Spleen (tissue), 11 donors: ENCODE results near the gene TSG101. TPM values are rescaled to one million over a fixed set of nuclear protein-coding genes. Genes with fewer than 3 reads are reported as not detected.
A peak's percentile ranks its signal among the peaks of the same experiment; 100 is the strongest.

Experiments used
- DNase-seq: peaks from one replicate; pipeline ENCODE4 v3.0.0-alpha.2; 2020
- H3K27ac ChIP-seq, 8 donors: fragments of 200-600 bp; sonication (generic) in 7 of 8; 1 replicate in 4 of 8; 2 replicates in 4 of 8; pipeline versions ENCODE4 v1.5.0 to v1.8.0; 2016 to 2021; ENCODE audit warnings: inconsistent platforms in 4 of 8, mild to moderate bottlenecking in 4 of 8, moderate library complexity in 1 of 8
- H3K27me3 ChIP-seq, 7 donors: fragments of 200-600 bp; sonication (generic) in 6 of 7; replicated peaks in 1 of 7; 1 replicate in 4 of 7; 2 replicates in 3 of 7; pipeline versions ENCODE4 v1.5.0 to v1.8.0; 2016 to 2021; ENCODE audit warnings: inconsistent platforms in 3 of 7, mild to moderate bottlenecking in 1 of 7
- H3K36me3 ChIP-seq, 6 donors: fragments of 200-600 bp; sonication (generic) in 5 of 6; 1 replicate in 4 of 6; 2 replicates in 2 of 6; pipeline versions ENCODE4 v1.5.0 to v1.8.0; 2016 to 2021; ENCODE audit warnings: inconsistent platforms in 2 of 6
- H3K4me1 ChIP-seq, 6 donors: fragments of 200-600 bp; sonication (generic) in 5 of 6; 1 replicate in 3 of 6; 2 replicates in 3 of 6; pipeline versions ENCODE4 v1.5.0 to v1.8.0; 2016 to 2021; ENCODE audit warnings: inconsistent platforms in 3 of 6
- H3K4me3 ChIP-seq, 8 donors: fragments of 200-600 bp; sonication (generic) in 7 of 8; 1 replicate in 4 of 8; 2 replicates in 4 of 8; pipeline versions ENCODE4 v1.5.0 to v1.8.0; 2016 to 2021; ENCODE audit warnings: inconsistent platforms in 4 of 8, mild to moderate bottlenecking in 4 of 8, moderate library complexity in 2 of 8
- H3K9me3 ChIP-seq, 8 donors: fragments of 200-600 bp; sonication (generic) in 7 of 8; 1 replicate in 4 of 8; 2 replicates in 4 of 8; pipeline versions ENCODE4 v1.5.0 to v1.8.0; 2016 to 2021; ENCODE audit warnings: inconsistent platforms in 4 of 8
- CTCF ChIP-seq, 11 experiments: fragments of 200-600 bp in 7 of 11; fragments of 450-650 bp in 4 of 11; sonication (generic) in 4 of 11; IDR thresholded peaks in 8 of 11; conservative IDR thresholded peaks in 3 of 11; 1 replicate in 7 of 11; 2 replicates in 4 of 11; pipeline versions ENCODE4 v1.4.0 to v1.8.0; 2016 to 2021; ENCODE audit warnings: antibody characterized with exemption in 11 of 11, inconsistent platforms in 4 of 11, mild to moderate bottlenecking in 1 of 11
- POLR2A ChIP-seq, 3 donors: fragments of 450-650 bp; IDR thresholded peaks; one replicate each; pipeline ENCODE4 v1.5.1; 2017; ENCODE audit warnings: antibody characterized with exemption in 3 of 3, mild to moderate bottlenecking in 1 of 3
- POLR2AphosphoS5 ChIP-seq, 3 donors: sonication (generic); formaldehyde crosslinking; IDR thresholded peaks; one replicate each; pipeline ENCODE4 v1.5.1; 2017; ENCODE audit warnings: antibody characterized with exemption in 3 of 3
- WGBS, 5 donors: extraction: QIAGEN DNeasy Blood & Tissue Kit in 3 of 5; methylation state at CpG; one replicate each; pipeline versions ENCODE4 v1.1.5 to v1.1.7; 2013 to 2018; 5-methylcytosine and 5-hydroxymethylcytosine counted together
- intact Hi-C: fragments of 100-400 bp; cut with DNase I; formaldehyde crosslinking; loops from one replicate; pipeline ENCODE4 v1.15.0; 2023; ENCODE audit warnings: low total_unique reads
- polyA plus RNA-seq, 3 donors: library from polyadenylated mRNA; stranded (reverse); fragments of 200-250 nt; gene quantifications; one replicate each; pipeline ENCODE4 v1.2.1, GENCODE V29; 2013
- total RNA-seq, 7 donors: library from RNA; depleted of rRNA in 3 of 7; stranded (reverse); fragments of >200 nt in 3 of 7; fragmentation: NEBNext Ultra II Directional in 4 of 7; extraction: Animal tissue kit (Norgen Biotek cat#: 25700) in 4 of 7; gene quantifications; one replicate each; pipeline versions ENCODE4 v1.1.0 to v1.2.1, GENCODE V29; 2016 to 2021
- donor health status: healthy with polysubstance abuse.
- donor health status: DM: no; HTN: no; CAD: no; lungs with moderate emphysema.
- donor health status: DM: no; HTN: no; CAD: no.
- donor health status: Bipolar disorder and iron deficiency.
- donor health status: healthy.
- donor health status: DM: no; HTN: no; CAD: no.
- donor health status: DM: yes; HTN: yes; CAD: no.

TSG101 gene
- total and polyA plus RNA-seq, 10 donors = 25.4 to 95.1 (median 45.4) TPM

DNA sequence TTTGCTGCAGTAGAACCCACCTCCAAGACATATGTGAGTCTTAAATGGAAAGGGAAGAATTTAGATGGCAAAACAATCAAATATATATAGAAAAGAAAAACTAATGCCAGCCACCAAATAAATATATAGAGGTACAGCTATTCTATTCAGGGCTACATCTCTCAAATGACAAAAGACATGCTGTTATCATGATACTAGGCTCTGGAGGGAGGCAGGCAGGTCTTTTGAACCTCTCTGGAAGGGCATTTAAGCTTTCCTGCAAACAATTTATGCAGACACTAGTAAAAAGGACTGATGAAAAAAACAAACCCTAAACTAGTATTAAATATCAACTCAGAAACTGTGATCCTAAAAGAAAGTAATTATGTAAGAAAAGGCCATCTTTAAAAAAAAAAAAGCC is 37.4 kb upstream of the TSG101 start:
- TF ChIP-seq CTCF (IDR thresholded peaks at IDR 0.05 in 8 of 11, conservative IDR thresholded peaks at IDR 0.05 in 3 of 11) = no peak
- TF ChIP-seq POLR2AphosphoS5 (IDR thresholded peaks at IDR 0.05) = no peak
- no peak for TF ChIP-seq POLR2A (IDR thresholded peaks at IDR 0.05)
- H3K4me1 ChIP-seq = no peaks in the 10 kb centered on the region
- H3K9me3 ChIP-seq = no peaks in the 10 kb centered on the region
- no peaks in the 10 kb centered on the region for H3K27me3 ChIP-seq
- no peak for DNase-seq
- H3K36me3 ChIP-seq = peaks cover 0 to 98% (median 51%) of the 10 kb centered on the region in 6 donors
- H3K4me3 ChIP-seq = no peak overlapping the region
- intact Hi-C loops = no loop called here
- no peak overlapping the region for H3K27ac ChIP-seq

DNA sequence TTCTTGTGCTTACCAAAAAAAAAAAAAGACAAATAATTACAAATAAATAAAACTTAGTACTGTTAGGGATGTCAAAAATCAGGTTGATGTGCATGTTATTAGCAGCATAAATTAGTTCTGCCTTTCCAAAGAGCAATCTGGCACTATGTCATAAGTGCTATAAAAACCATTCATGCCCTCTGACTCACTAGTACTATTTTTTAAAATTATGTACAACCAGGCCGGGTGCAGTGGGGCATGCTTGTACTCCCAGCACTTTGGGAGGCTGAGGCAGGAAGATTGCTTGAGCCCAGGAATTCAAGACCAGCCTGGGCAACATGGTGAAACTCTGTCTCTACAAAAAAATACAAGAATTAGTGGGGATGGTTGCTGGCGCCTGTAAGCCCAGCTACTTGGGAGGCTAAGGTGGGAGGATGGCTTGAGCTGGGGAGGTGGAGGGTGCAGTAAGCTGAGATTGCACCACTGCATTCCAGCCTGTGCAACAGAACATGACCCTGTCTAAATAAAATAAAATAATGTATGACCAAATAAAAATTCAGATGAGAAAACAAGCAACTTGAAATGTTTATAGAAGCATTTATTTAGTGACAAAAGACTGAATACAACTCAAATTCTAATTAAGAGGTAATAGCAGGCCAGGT is 36.5 kb upstream of the TSG101 start:
- H3K36me3 ChIP-seq = peaks cover 0 to 99% (median 56%) of the 10 kb centered on the region in 6 donors
- H3K27ac ChIP-seq = no peak overlapping the region
- TF ChIP-seq CTCF (IDR thresholded peaks at IDR 0.05 in 8 of 11, conservative IDR thresholded peaks at IDR 0.05 in 3 of 11) = no peak
- no peak for TF ChIP-seq POLR2AphosphoS5 (IDR thresholded peaks at IDR 0.05)
- no peak for TF ChIP-seq POLR2A (IDR thresholded peaks at IDR 0.05)
- DNase-seq = no peak
- intact Hi-C loops = no loop called here
- no peaks in the 10 kb centered on the region for H3K27me3 ChIP-seq
- H3K4me1 ChIP-seq = no peaks in the 10 kb centered on the region
- 77 to 100% (median 93%) methylated on average over 2 of the region's 2 CpGs for WGBS, 5 donors
- H3K9me3 ChIP-seq = no peaks in the 10 kb centered on the region
- no peak overlapping the region for H3K4me3 ChIP-seq

GRCh38 chr11:18548001-18548400 is 21.3 kb upstream of the TSG101 start:
- 69 to 90% (median 83%) methylated on average over 2 of the region's 2 CpGs for WGBS, 5 donors
- TF ChIP-seq POLR2AphosphoS5 (IDR thresholded peaks at IDR 0.05) (no peak), CTCF (IDR thresholded peaks at IDR 0.05 in 8 of 11, conservative IDR thresholded peaks at IDR 0.05 in 3 of 11) (no peak), POLR2A (IDR thresholded peaks at IDR 0.05) (no peak)
- no peak overlapping the region for H3K27ac ChIP-seq
- intact Hi-C loops = no loop called here
- H3K36me3 ChIP-seq = peaks cover 4 to 99% (median 37%) of the 10 kb centered on the region in 6 donors
- H3K4me1 ChIP-seq = no peaks in the 10 kb centered on the region
- H3K27me3 ChIP-seq = no peaks in the 10 kb centered on the region
- no peaks in the 10 kb centered on the region for H3K9me3 ChIP-seq
- H3K4me3 ChIP-seq = no peak overlapping the region
- no peak for DNase-seq

GRCh38 chr11:18540207-18541009 is 13.7 kb upstream of the TSG101 start:
- WGBS, 5 donors = 82 to 97% (median 90%) methylated on average over 1 of the region's 1 CpG

More at GRCh38 chr11:18540207-18541009, 13.7 kb upstream of the TSG101 start:
- Histone ChIP-seq H3K4me3 (no peak overlapping the region), H3K4me1 (peaks cover 0 to 4% (median 0%) of the 10 kb centered on the region in 6 donors), H3K36me3 (peaks cover 4 to 82% (median 24%) of the 10 kb centered on the region in 6 donors), H3K9me3 (no peaks in the 10 kb centered on the region), H3K27ac (no peak overlapping the region), H3K27me3 (no peaks in the 10 kb centered on the region)
- TF ChIP-seq CTCF (IDR thresholded peaks at IDR 0.05 in 8 of 11, conservative IDR thresholded peaks at IDR 0.05 in 3 of 11) = peak in 8 of 11 experiments; percentile 24 to 55 (median 36)
- no peak for TF ChIP-seq POLR2AphosphoS5 (IDR thresholded peaks at IDR 0.05)
- TF ChIP-seq POLR2A (IDR thresholded peaks at IDR 0.05) = no peak
- DNase-seq = no peak
- intact Hi-C loops = no loop called here
